HG03565 (cell line): ENCODE data around the gene CUX1.
A peak's percentile ranks its signal among the peaks of the same experiment; 100 is the strongest.
"Not testable (repeated sequence)": the region's sequence is repeated elsewhere in the genome, so short reads cannot be mapped to it uniquely, and the experiment has no call there.

ENCODE experiments used
- ATAC-seq: cut with Tn5 transposase; IDR thresholded peaks from one replicate; pipeline ENCODE4 v1.9.1; 2021; ENCODE audit warnings: mild to moderate bottlenecking, moderate library complexity; ENCODE audit not compliant: unreplicated experiment

Gene CUX1

GRCh38 chr7:102036958-102037357 is 219.5 kb downstream of the CUX1 start:
- ATAC-seq, result no peak

- ATAC-seq, result no peak
Measured at GRCh38 chr7:102039706-102040105, 222.3 kb downstream of the CUX1 start.

GRCh38 chr7:102040569-102040968 is 223.1 kb downstream of the CUX1 start:
- ATAC-seq, result no peak

DNA sequence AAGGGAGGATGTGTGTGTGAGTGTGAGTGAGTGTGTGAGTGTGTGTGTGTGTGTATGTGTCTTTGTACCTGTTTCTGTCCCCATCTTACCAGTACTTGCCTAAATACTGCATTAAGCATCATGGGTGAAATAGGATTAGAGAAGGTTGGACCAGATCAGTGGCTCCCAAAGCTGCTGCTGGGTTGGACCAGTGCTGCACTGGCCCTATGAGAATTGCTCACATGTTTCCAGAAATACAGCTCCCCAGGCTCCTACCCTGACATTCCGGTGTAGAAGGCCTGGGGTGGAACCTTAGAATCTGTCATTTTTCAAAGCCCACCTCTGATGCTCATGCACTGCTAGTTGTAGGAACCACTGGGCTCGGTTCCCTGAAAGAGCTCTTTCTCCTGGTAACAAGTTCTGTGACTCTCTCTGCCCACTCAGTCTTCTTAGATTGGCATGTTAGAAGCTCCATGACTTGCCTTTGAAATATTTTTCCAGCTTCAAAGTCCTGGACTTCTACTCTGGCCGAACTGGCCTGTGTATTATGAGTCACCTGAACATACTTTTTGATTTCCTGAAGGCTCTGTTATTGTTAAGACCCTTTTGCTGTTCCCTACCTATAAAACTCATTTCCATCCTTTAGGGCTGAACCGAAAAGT is 224.7 kb downstream of the CUX1 start:
- no peak for ATAC-seq

DNA sequence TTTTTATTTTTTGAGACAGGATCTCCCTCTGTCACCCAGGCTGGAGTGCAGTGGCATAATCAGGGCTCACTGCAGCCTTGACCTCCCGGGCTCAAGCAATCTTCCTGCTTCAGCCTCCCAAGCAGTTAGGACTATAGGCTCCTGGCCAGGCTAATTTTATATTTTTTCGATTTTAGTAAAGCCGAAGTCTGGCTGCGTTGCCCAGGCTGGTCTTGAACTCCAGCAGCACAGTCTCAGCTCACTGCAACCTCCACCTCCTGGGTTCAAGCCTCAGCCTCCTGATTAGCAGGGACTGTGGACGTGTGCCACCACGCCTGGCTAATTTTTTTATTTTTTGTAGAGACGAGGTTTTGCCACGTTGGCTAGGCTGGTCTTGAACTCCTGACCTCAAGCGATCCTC is 225.4 kb downstream of the CUX1 start:
- ATAC-seq, result not testable (repeated sequence)

DNA sequence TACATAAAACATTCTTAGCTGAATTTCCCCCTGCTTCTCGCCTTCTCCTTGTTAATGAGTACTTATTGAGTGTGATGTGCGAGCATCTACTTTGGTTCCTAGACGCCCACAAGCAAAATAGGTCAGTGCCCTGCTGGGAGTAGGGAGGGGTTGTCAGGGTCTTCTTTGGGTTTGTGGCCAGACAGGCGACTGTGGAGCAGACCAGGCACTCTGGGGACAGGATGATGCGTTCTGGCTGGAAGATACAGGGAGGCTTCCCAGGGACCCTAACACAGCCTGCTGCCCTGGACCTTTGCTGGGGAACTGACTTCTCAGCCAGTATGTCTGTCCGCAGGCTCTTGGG is 227.2 kb downstream of the CUX1 start:
- no peak for ATAC-seq

GRCh38 chr7:102044984-102045673 is 227.7 kb downstream of the CUX1 start:
- ATAC-seq, result no peak

DNA sequence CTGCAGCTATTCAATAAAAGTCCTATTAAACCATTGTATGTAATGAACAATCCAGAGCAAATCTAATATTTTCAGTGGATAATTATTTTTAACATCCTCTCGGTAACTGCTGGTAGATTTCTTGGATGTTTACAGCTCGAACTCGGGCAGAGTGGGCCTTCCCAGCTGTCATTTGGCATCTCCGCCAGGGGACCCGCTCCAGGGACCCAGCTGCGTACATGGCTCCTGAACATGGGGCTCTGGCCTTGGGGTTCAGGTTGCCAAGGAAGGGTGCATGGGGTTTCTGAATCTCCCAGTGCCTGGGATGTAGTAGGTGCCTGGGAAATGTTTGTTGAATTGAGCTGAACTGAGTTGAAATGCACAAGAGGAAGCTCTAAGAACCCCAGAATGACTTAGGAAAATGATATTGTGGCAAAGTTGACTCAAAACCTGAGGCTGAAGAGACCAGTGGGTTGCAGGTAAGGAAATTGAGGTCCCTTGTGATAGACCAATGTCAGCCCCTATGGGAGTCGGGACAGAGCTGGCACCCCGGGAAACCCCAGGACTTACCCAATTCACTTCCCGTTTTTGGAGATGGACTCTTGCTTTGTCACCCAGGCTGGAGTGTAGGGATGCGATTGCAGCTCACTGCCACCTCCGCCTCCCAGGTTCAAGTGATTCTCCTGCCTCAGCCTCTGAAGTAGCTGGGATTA is 228.4 kb downstream of the CUX1 start:
- ATAC-seq, result no peak

DNA sequence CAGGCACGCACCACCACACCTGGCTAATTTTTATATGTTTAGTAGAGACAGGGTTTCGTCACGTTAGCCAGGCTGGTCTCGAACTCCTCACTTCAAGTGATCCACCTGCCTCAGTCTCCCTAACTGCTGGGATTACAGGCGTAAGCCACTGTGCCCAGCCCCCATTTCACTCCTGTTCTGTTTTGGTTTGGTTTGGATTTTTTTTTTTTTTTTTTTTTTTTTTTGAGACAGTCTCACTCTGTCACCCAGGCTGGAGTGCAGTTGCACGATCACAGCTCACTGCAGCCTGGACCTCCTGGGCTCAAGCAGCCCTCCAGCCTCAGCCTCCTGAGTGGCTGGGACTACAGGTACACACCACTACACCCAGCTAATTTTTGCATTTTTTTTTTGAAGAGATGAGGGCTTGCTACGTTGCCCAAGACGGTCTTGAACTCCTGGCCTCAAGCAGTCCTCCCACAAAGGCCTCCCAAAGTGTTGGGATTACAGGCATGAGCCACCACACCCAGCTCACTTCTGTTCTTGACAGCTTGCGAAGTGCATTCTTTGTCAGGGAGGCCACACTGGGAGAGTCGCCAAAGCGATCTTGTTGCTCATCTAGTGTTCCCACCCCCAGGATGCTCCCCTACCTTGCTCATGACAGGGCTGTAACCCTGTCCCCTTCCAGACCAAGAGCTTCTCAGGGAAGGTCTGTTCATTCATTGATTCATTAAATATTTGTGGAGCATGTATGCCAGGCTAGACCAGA is 229.1 kb downstream of the CUX1 start:
- no peak for ATAC-seq

DNA sequence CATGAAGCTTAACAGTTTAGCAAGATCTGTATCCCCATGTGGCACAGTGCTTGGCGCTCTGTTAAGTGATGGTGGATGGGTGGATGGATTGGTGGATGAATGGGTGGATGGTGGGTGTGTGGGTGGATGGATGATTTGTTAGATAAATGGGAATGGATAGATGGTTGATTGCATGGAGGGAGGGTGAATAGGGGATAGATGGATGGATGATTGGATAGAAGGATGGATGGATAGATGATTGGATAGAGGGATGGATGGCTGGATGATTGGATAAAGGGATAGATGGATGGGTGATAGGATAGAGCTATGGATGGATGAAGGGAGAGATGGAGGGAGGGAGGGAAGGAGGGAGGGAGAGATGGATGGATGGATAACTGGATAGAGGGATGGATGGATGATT is 229.7 kb downstream of the CUX1 start:
- no peak for ATAC-seq

- no peak for ATAC-seq
Measured at GRCh38 chr7:102049765-102050164, 232.3 kb downstream of the CUX1 start.

DNA sequence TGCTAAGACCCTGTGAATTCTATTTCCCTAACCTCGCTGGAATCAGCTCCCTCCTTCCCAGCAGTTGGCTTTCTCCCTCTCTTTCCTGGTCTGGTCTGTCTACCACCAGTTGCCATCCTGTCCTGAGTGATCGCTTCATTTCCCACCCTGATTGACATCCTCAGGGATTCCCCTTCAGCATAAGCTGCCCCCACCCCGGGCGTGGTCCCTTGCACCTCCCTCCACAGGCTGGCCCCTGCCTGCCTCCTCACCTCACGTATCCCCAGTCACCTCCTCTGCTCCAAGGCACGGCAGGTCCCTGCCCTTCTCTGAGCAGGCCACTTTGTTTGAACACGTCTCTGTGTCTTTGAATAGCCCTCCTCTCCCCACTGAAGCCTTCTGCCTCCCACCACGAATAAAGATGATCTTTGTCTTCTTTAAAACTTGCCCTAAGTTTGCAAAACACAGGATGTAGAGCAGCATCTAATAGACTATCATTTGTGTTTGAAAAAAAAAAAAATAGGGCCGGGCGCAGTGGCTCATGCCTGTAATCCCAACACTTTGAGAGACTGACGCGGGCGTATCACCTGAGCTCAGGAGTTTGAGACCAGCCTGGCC is 233.5 kb downstream of the CUX1 start:
- ATAC-seq, result no peak

DNA sequence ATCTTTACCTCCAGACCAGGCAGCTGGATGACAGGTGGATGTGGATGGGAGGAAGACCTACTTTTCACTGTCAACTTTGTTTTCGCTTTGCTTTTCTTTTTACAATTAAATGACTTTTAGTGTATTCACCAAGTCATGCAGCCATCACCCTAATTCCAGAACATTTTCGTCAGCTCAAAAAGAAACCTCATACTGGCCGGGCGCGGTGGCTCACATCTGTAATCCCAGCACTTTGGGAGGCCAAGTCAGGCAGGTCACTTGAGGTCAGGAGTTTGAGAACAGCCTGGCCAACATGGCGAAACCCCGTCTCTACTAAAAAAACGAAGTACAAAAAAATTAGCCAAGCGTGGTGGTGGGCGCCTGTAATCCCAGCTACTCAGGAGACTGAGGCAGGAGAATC is 234.3 kb downstream of the CUX1 start:
- ATAC-seq, result not testable (repeated sequence)

DNA sequence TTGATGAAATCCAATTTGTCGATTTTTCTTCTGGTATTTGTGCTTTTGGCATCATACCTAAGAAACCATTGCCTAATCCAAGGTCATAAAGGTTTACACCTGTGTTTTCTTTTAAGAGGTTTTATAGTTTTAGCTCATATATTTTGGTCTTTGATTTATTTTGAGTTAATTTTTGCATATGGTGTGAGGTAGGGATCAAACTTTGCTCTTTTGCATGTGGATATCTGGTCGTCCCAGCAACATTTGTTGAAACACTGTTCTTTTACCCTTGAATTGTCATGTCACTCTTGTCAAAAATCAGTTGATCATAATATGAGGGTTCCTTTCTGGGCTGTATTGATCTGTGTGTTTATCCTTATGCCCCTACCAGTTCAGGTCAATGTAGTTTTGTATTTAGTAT is 236.7 kb downstream of the CUX1 start:
- no peak for ATAC-seq

- no peak for ATAC-seq
Measured at GRCh38 chr7:102055181-102055976, 238.0 kb downstream of the CUX1 start.

DNA sequence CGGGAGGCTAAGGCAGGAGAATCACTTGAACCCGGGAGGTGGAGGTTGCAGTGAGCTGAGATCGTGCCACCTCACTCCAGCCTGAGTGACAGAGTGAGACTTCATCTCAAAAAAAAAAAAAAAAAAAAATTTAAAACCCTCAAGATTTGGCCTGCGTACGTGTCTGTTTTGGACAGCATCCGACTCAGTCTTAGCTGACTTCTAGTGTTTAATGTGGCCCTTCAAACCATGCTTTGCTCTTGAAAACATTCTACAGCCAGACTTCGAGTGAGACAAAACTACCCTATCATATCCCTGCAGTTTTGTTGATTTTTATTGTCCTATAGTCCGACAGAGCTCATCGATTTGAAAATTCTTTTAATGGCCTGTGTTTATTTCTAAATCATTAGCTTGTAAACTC is 242.1 kb downstream of the CUX1 start:
- no peak for ATAC-seq

DNA sequence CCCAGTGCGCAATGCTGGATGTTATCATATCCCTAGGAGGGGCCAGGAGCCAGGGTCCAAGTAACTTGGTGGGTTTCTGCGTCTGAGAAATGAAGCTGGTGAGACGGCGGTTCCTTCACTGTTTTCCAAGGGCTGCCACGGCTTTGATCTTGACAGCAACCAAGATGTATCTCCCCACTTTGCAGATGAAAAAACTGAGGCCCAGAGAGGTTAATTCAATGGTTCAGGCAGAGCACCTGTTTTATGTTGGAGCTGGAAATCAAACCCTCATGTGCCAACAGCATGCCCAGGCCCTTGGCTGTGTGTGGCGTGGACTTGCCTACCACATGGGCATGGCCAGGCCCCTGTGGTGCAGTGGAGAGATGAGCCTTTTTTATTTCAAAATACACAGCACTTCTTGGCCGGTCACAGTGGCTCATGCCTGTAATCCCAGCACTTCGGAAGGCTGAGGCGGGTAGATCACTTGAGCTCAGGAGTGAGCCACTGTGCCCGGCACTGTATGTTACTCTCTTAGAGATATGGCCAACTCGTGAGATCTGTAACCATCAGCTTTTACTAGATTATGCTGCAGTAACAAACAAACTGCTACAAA is 244.0 kb downstream of the CUX1 start:
- no peak for ATAC-seq

- peak; percentile 88 for ATAC-seq
Measured at GRCh38 chr7:102061981-102062390, 244.6 kb downstream of the CUX1 start.

DNA sequence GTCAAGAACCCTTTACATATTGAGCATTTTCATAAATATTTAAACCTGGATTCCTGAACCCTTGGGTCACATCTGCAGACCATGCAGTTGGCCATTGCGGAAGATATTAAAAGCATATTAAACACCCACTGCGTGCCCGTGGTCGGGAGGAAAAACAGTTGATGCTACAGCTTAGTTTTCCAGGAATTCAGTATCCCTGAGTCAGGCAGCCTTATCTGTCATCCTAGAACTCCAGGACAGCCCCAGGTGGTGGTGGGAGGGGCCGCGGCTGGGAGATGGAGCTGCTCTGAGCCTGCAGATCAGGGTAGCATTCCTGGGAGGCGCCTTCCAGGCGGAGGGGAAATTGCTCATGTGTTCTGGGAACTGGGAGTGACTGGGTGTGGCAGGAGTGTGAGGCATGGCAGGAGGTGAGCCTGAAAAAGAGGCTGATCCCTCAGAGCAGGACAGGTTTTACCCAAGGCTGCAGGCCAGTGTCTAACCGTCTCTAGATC is 246.3 kb downstream of the CUX1 start:
- ATAC-seq, result no peak
